ENCODE results near the gene F12. TPM values are rescaled to one million over a fixed set of nuclear protein-coding genes. Genes with fewer than 3 reads are reported as not detected.

Gene F12
- total RNA-seq, 1 donor from 2014 or later = 1.4 TPM

DNA sequence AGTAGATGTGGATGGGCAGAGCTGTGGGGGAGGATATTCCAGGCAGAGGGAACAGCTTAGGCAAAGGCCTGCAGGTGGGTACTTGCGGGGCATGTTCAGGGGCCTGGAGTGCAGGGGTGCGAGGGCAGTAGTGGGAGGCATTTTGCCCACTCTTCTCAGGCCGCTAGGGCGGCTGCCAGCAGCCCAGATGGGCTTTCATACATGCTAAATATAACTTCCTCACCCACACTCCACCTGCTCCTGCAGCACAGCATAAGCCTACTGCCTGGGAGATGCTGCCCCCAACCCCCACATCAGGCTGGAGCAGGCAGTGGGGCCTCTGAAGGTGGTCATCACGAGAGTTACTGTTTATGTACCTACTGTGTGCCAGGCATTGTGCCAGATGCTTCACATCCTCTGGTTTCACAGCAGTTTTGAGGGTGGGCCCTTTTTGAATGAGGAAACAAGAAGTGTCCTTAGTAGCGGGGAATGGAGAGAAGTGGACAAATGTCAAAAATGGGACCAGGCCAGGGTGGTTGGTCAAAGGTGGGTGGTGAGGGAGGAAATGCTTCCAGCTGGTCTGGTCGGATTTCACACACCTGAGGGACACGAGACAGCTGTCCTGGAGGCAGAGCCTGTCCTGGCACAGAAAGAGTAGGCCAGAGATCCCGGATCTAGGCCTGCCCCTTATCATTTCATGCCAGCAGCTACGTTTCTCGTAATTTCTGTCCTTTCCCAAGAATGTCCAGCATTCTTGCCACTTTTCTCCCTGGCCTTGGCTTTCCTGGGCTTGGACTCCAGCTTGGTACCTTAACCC, 39.5 kb downstream of the F12 start:
- TF ChIP-seq, protein P1, sequence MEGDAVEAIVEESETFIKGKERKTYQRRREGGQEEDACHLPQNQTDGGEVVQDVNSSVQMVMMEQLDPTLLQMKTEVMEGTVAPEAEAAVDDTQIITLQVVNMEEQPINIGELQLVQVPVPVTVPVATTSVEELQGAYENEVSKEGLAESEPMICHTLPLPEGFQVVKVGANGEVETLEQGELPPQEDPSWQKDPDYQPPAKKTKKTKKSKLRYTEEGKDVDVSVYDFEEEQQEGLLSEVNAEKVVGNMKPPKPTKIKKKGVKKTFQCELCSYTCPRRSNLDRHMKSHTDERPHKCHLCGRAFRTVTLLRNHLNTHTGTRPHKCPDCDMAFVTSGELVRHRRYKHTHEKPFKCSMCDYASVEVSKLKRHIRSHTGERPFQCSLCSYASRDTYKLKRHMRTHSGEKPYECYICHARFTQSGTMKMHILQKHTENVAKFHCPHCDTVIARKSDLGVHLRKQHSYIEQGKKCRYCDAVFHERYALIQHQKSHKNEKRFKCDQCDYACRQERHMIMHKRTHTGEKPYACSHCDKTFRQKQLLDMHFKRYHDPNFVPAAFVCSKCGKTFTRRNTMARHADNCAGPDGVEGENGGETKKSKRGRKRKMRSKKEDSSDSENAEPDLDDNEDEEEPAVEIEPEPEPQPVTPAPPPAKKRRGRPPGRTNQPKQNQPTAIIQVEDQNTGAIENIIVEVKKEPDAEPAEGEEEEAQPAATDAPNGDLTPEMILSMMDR (IDR thresholded peaks at IDR 0.05; ENCODE audit: unreplicated experiment) = no peak
- peak overlapping the region; percentile 10 for H3K27ac Mint-ChIP-seq (ENCODE audit: unreplicated experiment)
- H3K4me1 Mint-ChIP-seq (ENCODE audit: unreplicated experiment) = peaks cover 30% of the 10 kb centered on the region
- no peaks in the 10 kb centered on the region for H3K9me3 Mint-ChIP-seq (ENCODE audit: unreplicated experiment)
- no peak for DNase-seq (ENCODE audit: low spot score)
- H3K4me3 Mint-ChIP-seq (ENCODE audit: unreplicated experiment) = peak overlapping the region; percentile 59
- peaks cover 5% of the 10 kb centered on the region for H3K36me3 Mint-ChIP-seq (ENCODE audit: low read depth, unreplicated experiment)
- peaks cover 15% of the 10 kb centered on the region for H3K27me3 Mint-ChIP-seq (ENCODE audit: unreplicated experiment)

DNA sequence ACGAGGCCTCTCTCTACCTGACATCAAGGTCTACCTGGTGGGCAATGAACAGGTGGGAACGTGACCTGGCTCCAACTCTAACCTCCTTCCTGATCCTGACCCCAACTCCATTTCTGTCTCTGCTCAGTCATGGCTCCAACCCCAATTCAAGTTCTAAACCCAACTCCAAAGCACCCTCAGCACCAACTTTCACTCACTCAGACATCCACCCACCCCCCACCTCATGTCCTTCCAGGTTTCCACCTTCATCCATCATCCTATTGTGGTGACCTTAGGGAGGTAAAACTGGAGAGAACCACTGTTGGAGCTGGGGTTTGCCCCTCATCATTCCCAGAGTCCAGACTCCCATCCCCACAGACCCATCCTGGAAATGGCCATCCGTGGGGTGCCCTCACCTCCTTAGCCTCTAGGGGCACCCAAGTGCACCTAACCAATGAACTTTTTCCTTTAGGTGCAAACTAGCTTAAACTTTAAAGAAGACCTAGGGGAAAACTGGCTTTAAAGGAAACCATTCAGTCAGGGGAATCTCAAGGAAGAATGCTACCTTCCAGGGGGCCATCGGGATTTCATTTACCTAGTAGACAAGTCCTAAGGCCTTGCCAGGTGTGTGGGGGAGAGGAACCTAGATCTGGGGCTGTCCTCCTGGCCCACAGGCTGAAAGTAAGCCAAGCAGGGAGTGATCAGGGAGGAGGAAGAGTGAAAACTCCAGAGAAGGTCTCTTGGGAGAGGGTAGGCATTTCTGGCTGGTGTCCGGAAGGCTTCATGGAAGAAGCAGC, 40.3 kb downstream of the F12 start:
- Mint-ChIP-seq H3K36me3 (ENCODE audit: low read depth, unreplicated experiment) (peaks cover 5% of the 10 kb centered on the region), H3K27me3 (ENCODE audit: unreplicated experiment) (peaks cover 16% of the 10 kb centered on the region), H3K4me3 (ENCODE audit: unreplicated experiment) (peak overlapping the region; percentile 3), H3K27ac (ENCODE audit: unreplicated experiment) (no peak overlapping the region), H3K9me3 (ENCODE audit: unreplicated experiment) (no peaks in the 10 kb centered on the region), H3K4me1 (ENCODE audit: unreplicated experiment) (peaks cover 30% of the 10 kb centered on the region)
- peak; percentile 57 for DNase-seq (ENCODE audit: low spot score)
- TF ChIP-seq, protein P1 (IDR thresholded peaks at IDR 0.05; ENCODE audit: unreplicated experiment) = peak; percentile 66

DNA sequence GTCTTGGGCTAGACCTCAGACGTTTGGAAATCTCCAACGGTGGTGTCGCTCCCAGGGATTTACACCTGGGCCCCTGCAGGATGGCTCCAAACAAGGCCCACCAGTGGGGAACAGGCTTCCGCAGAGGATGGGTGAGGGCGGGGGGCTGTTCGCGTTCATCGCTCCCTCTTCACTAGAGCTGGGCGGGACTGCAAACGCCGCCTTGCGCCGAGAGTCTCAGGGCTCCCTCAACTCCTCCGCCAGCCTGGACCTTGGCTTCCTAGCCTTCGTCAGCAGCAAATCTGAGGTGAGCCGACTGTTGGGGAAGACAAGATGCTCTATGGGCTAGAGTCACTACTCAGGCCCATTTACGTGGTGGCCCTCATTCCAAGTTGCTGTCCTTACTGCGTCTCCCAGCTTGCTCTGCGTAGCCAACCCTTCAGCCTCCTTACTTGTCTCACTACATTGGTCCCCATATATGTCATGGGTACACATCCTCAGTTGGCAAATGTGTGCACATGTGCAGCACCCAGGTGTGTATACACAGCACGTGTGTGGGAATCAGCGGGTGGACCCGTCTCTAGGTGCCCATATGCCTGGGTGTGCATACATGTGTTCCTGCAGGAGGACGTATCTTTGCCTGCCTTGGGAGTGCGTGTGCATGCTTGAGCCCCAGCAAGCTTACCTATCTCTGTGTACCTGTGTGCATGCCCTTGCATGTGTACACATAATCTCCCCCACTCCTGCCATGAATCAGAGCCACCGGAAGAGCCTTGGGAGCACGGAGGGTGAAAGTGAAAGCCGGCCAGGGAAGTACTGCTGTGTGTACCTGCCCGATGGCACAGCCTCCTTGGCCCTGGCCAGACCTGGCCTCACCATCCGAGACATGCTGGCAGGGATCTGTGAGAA, 41.1 kb downstream of the F12 start:
- peak overlapping the region; percentile 8 for H3K4me3 Mint-ChIP-seq (ENCODE audit: unreplicated experiment)
- peaks cover 27% of the 10 kb centered on the region for H3K4me1 Mint-ChIP-seq (ENCODE audit: unreplicated experiment)
- H3K36me3 Mint-ChIP-seq (ENCODE audit: low read depth, unreplicated experiment) = peaks cover 5% of the 10 kb centered on the region
- no peaks in the 10 kb centered on the region for H3K9me3 Mint-ChIP-seq (ENCODE audit: unreplicated experiment)
- H3K27ac Mint-ChIP-seq (ENCODE audit: unreplicated experiment) = no peak overlapping the region
- TF ChIP-seq, protein P1 (IDR thresholded peaks at IDR 0.05; ENCODE audit: unreplicated experiment) = no peak
- DNase-seq (ENCODE audit: low spot score) = no peak
- H3K27me3 Mint-ChIP-seq (ENCODE audit: unreplicated experiment) = peaks cover 16% of the 10 kb centered on the region

DNA sequence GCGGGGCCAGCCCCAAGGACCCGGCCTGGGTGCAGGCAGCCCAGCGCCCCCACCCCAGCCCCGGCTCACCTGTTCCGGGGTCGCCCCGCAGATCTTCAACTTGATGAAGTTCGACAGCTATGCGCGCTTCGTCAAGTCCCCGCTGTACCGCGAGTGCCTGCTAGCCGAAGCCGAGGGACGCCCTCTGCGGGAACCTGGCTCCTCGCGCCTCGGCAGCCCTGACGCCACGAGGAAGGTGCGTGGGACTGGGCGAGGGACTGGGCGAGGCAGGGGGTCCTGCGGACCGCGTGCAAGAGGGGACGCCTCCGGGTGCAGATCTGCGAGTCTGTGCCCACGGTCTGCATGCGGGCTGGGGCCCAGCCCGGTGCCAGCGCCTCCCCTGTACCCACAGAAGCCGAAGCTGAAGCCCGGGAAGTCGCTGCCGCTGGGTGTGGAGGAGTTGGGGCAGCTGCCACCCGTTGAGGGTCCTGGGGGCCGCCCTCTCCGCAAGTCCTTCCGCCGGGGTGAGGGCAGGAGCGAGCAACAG, 42.0 kb downstream of the F12 start:
- H3K4me3 Mint-ChIP-seq (ENCODE audit: unreplicated experiment) = no peak overlapping the region
- H3K36me3 Mint-ChIP-seq (ENCODE audit: low read depth, unreplicated experiment) = peaks cover 5% of the 10 kb centered on the region
- TF ChIP-seq, protein P1 (IDR thresholded peaks at IDR 0.05; ENCODE audit: unreplicated experiment) = no peak
- peaks cover 15% of the 10 kb centered on the region for H3K27me3 Mint-ChIP-seq (ENCODE audit: unreplicated experiment)
- DNase-seq (ENCODE audit: low spot score) = no peak
- H3K27ac Mint-ChIP-seq (ENCODE audit: unreplicated experiment) = no peak overlapping the region
- H3K4me1 Mint-ChIP-seq (ENCODE audit: unreplicated experiment) = peaks cover 20% of the 10 kb centered on the region
- H3K9me3 Mint-ChIP-seq (ENCODE audit: unreplicated experiment) = no peaks in the 10 kb centered on the region
